KOPT-K1 (cell line): ENCODE data around the gene ST3GAL5.

ENCODE experiments used
- H3K27ac ChIP-seq: fragments of 200-600 bp; sonication (generic); 2 replicates; pipeline ENCODE4 v1.5.1; 2016; ENCODE audit warnings: antibody characterized with exemption, mild to moderate bottlenecking, low read depth, low read length; ENCODE audit not compliant: poor library complexity, severe bottlenecking
- H3K36me3 ChIP-seq: fragments of 200-600 bp; sonication (generic); 2 replicates; pipeline ENCODE4 v1.5.1; 2017; ENCODE audit warnings: antibody characterized with exemption, mild to moderate bottlenecking, low read length, moderate library complexity; ENCODE audit not compliant: insufficient read depth
- H3K9me3 ChIP-seq: fragments of 200-600 bp; sonication (generic); 2 replicates; pipeline ENCODE4 v1.5.1; 2017; ENCODE audit warnings: antibody characterized with exemption, low read length, mild to moderate bottlenecking; ENCODE audit not compliant: insufficient read depth, poor library complexity, severe bottlenecking

Gene ST3GAL5

GRCh38 chr2:85794491-85795121, 94.2 kb downstream of the ST3GAL5 start:
- Histone ChIP-seq H3K27ac (no peak overlapping the region), H3K36me3 (no peaks in the 10 kb centered on the region)

GRCh38 chr2:85794038-85794441, 94.8 kb downstream of the ST3GAL5 start:
- H3K9me3 ChIP-seq = no peaks in the 10 kb centered on the region
- no peak overlapping the region for H3K27ac ChIP-seq
- H3K36me3 ChIP-seq = no peaks in the 10 kb centered on the region

More at GRCh38 chr2:85794491-85795121, 94.2 kb downstream of the ST3GAL5 start:
- H3K9me3 ChIP-seq = no peaks in the 10 kb centered on the region

GRCh38 chr2:85793584-85793983, 95.2 kb downstream of the ST3GAL5 start:
- Histone ChIP-seq H3K36me3 (no peaks in the 10 kb centered on the region), H3K27ac (no peak overlapping the region), H3K9me3 (no peaks in the 10 kb centered on the region)

- Histone ChIP-seq H3K36me3 (no peaks in the 10 kb centered on the region), H3K9me3 (no peaks in the 10 kb centered on the region), H3K27ac (no peak overlapping the region)
These were observed 95.9 kb downstream of the ST3GAL5 start for GRCh38 chr2:85792783-85793441.

GRCh38 chr2:85791704-85792565, 96.9 kb downstream of the ST3GAL5 start:
- H3K36me3 ChIP-seq = no peaks in the 10 kb centered on the region
- H3K27ac ChIP-seq = no peak overlapping the region
- H3K9me3 ChIP-seq = no peaks in the 10 kb centered on the region

- Histone ChIP-seq H3K27ac (no peak overlapping the region), H3K36me3 (no peaks in the 10 kb centered on the region), H3K9me3 (no peaks in the 10 kb centered on the region)
These were observed 98.1 kb downstream of the ST3GAL5 start for GRCh38 chr2:85790499-85791188.

GRCh38 chr2:85790032-85790431, 98.8 kb downstream of the ST3GAL5 start:
- H3K27ac ChIP-seq = no peak overlapping the region
- no peaks in the 10 kb centered on the region for H3K36me3 ChIP-seq
- H3K9me3 ChIP-seq = no peaks in the 10 kb centered on the region

- Histone ChIP-seq H3K36me3 (no peaks in the 10 kb centered on the region), H3K9me3 (no peaks in the 10 kb centered on the region), H3K27ac (no peak overlapping the region)
These were observed 99.5 kb downstream of the ST3GAL5 start for GRCh38 chr2:85789271-85789670.

GRCh38 chr2:85788603-85789002, 100.2 kb downstream of the ST3GAL5 start:
- no peaks in the 10 kb centered on the region for H3K36me3 ChIP-seq
- H3K27ac ChIP-seq = no peak overlapping the region
- no peaks in the 10 kb centered on the region for H3K9me3 ChIP-seq

GRCh38 chr2:85787981-85788340, 100.8 kb downstream of the ST3GAL5 start:
- Histone ChIP-seq H3K27ac (no peak overlapping the region), H3K9me3 (no peaks in the 10 kb centered on the region), H3K36me3 (no peaks in the 10 kb centered on the region)

- no peak overlapping the region for H3K27ac ChIP-seq
- no peaks in the 10 kb centered on the region for H3K9me3 ChIP-seq
- H3K36me3 ChIP-seq = no peaks in the 10 kb centered on the region
These were observed 101.4 kb downstream of the ST3GAL5 start for GRCh38 chr2:85787282-85787980.
